HEK293 (cell line): Measurements from ENCODE around the gene POU2AF1.

Experiments used
- CTCF ChIP-seq: fragments of 450-650 bp; formaldehyde crosslinking; IDR thresholded peaks from 2 replicates; pipeline ENCODE4 v1.5.1; 2016; ENCODE audit warnings: missing biosample characterization, missing genetic modification characterization
- RBAK ChIP-seq: fragments of 450-650 bp; formaldehyde crosslinking; IDR thresholded peaks from 2 replicates; pipeline ENCODE4 v1.5.1; 2016; ENCODE audit warnings: missing biosample characterization, missing genetic modification characterization
- ZNF114 ChIP-seq: fragments of 450-650 bp; formaldehyde crosslinking; IDR thresholded peaks from 2 replicates; pipeline ENCODE4 v1.5.0; 2017; ENCODE audit warnings: missing biosample characterization, missing genetic modification characterization
- ZNF146 ChIP-seq: fragments of 450-650 bp; formaldehyde crosslinking; IDR thresholded peaks from 2 replicates; pipeline ENCODE4 v1.5.1; 2016; ENCODE audit warnings: missing biosample characterization, missing genetic modification characterization
- TF ChIP-seq, protein P1 (sequence below): fragments of 450-650 bp; formaldehyde crosslinking; optimal IDR thresholded peaks from 2 replicates; pipeline ENCODE3; 2016; ENCODE audit warnings: missing biosample characterization, mild to moderate bottlenecking, missing genetic modification characterization
- TF ChIP-seq, protein P2 (sequence below): fragments of 450-650 bp; formaldehyde crosslinking; IDR thresholded peaks from 2 replicates; pipeline ENCODE4 v1.5.1; 2016; ENCODE audit warnings: missing biosample characterization, missing genetic modification characterization

- TF ChIP-seq, protein P1, sequence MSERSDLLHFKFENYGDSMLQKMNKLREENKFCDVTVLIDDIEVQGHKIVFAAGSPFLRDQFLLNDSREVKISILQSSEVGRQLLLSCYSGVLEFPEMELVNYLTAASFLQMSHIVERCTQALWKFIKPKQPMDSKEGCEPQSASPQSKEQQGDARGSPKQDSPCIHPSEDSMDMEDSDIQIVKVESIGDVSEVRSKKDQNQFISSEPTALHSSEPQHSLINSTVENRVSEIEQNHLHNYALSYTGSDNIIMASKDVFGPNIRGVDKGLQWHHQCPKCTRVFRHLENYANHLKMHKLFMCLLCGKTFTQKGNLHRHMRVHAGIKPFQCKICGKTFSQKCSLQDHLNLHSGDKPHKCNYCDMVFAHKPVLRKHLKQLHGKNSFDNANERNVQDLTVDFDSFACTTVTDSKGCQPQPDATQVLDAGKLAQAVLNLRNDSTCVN: no peak
- TF ChIP-seq ZNF114 (tag by site-specific recombination): no peak
- no peak for TF ChIP-seq CTCF (tag by site-specific recombination)
- no peak for TF ChIP-seq RBAK (tag by site-specific recombination)
- TF ChIP-seq, protein P2, sequence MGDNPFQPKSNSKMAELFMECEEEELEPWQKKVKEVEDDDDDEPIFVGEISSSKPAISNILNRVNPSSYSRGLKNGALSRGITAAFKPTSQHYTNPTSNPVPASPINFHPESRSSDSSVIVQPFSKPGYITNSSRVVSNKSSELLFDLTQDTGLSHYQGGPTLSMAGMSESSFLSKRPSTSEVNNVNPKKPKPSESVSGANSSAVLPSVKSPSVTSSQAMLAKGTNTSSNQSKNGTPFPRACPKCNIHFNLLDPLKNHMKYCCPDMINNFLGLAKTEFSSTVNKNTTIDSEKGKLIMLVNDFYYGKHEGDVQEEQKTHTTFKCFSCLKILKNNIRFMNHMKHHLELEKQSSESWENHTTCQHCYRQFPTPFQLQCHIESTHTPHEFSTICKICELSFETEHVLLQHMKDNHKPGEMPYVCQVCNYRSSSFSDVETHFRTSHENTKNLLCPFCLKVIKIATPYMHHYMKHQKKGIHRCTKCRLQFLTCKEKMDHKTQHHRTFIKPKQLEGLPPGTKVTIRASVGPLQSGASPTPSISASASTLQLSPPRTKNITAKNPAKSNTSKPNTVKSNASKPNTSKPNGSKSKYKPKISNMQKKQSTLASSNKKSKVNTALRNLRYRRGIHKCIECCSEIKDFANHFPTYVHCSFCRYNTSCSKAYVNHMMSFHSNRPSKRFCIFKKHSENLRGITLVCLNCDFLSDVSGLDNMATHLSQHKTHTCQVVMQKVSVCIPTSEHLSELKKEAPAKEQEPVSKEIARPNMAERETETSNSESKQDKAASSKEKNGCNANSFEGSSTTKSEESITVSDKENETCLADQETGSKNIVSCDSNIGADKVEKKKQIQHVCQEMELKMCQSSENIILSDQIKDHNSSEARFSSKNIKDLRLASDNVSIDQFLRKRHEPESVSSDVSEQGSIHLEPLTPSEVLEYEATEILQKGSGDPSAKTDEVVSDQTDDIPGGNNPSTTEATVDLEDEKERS (tag by site-specific recombination): no peak
- TF ChIP-seq ZNF146 (tag by site-specific recombination): no peak
Observed at GRCh38 chr11:111408789-111409727, 30.0 kb upstream of the POU2AF1 start.
